Endothelial cell of umbilical vein (primary cell): ENCODE data around the gene PCDH9. TPM values are rescaled to one million over a fixed set of nuclear protein-coding genes. Genes with fewer than 3 reads are reported as not detected.

Experiments
- BruUV-seq: library from RNA; stranded (reverse); fragments of 400-500 nt; replicated peaks from 2 replicates; lab custom pipeline; 2021; lab: Mats Ljungman, UMichigan
- CTCF ChIA-PET: fragments of 300-600, 350-600 bp; sonication (Branson Sonifier 250); formaldehyde crosslinking; loops from one replicate; lab custom pipeline; 2021; ENCODE audit warnings: antibody characterized with exemption, inconsistent platforms; lab: Charles Lee
- POLR2A ChIA-PET: fragments of 300-600, 350-600 bp; sonication (Branson Sonifier 250); formaldehyde crosslinking; loops from one replicate; lab custom pipeline; 2021; ENCODE audit warnings: antibody characterized with exemption, inconsistent platforms; lab: Charles Lee
- DNase-seq: peaks from one replicate; pipeline ENCODE4 v3.0.0-alpha.2; 2011; ENCODE audit warnings: low read depth, low spot score
- FAIRE-seq: peaks from 2 replicates; lab custom pipeline; 2011; peaks lifted over from hg19 to GRCh38; lab: Jason Lieb, UNC
- H2AFZ ChIP-seq: 2 replicates; pipeline ENCODE4 v1.6.0; 2012; ENCODE audit warnings: low read depth, low read length, control low read depth, inconsistent platforms
- H3K27ac ChIP-seq: 2 replicates; pipeline ENCODE4 v1.5.1; 2011; ENCODE audit warnings: low read depth, mild to moderate bottlenecking, control low read depth, low read length, moderate library complexity; ENCODE audit not compliant: insufficient read depth
- H3K27me3 ChIP-seq, 2 experiments: 2 replicates each; pipeline versions ENCODE4 v1.6.0 to v1.6.1; 2011; ENCODE audit warnings: low read length in 2 of 2, mixed read lengths in 1 of 2; ENCODE audit not compliant: control insufficient read depth in 2 of 2, insufficient read depth in 2 of 2
- H3K36me3 ChIP-seq, 2 experiments: 2 replicates in 1 of 2; 3 replicates in 1 of 2; pipeline ENCODE4 v1.5.1; 2011; ENCODE audit warnings: low read length in 2 of 2, mild to moderate bottlenecking in 1 of 2, moderate library complexity in 1 of 2; ENCODE audit not compliant: control insufficient read depth in 2 of 2, insufficient read depth in 2 of 2; ENCODE audit errors: extremely low read depth in 1 of 2
- H3K4me1 ChIP-seq: 3 replicates; pipeline ENCODE4 v1.5.1; 2011; ENCODE audit warnings: mild to moderate bottlenecking, low read length; ENCODE audit not compliant: control insufficient read depth, insufficient read depth; ENCODE audit errors: extremely low read depth
- H3K4me2 ChIP-seq: 2 replicates; pipeline ENCODE4 v1.6.1; 2011; ENCODE audit warnings: low read length, control low read depth, mixed read lengths; ENCODE audit not compliant: insufficient read depth
- H3K4me3 ChIP-seq, 3 experiments: fragments of 200-600 bp in 1 of 3; sonication (generic), shearing (Covaris generic) in 1 of 3; replicated peaks in 1 of 3; 2 replicates each; pipeline ENCODE4 v1.5.1; 2011 to 2016; ENCODE audit warnings: control low read depth in 3 of 3, low read length in 3 of 3, mild to moderate bottlenecking in 2 of 3, inconsistent platforms in 1 of 3, low read depth in 1 of 3, moderate library complexity in 1 of 3; ENCODE audit not compliant: insufficient read depth in 1 of 3
- H3K79me2 ChIP-seq: 2 replicates; pipeline ENCODE4 v1.6.0; 2012; ENCODE audit warnings: low read length, inconsistent platforms; ENCODE audit not compliant: control insufficient read depth, insufficient read depth
- H3K9ac ChIP-seq: replicated peaks from 2 replicates; pipeline ENCODE3; 2011; ENCODE audit warnings: low read length, control low read depth; ENCODE audit not compliant: insufficient read depth; ENCODE audit errors: extremely low read depth
- H3K9me1 ChIP-seq: replicated peaks from 3 replicates; pipeline ENCODE4 v1.6.0; 2011; ENCODE audit warnings: mild to moderate bottlenecking, low read length; ENCODE audit not compliant: control insufficient read depth, insufficient read depth; ENCODE audit errors: extremely low read depth
- H3K9me3 ChIP-seq: replicated peaks from 2 replicates; pipeline ENCODE4 v1.5.1; 2012; ENCODE audit warnings: low read length, inconsistent platforms; ENCODE audit not compliant: control insufficient read depth, insufficient read depth
- H4K20me1 ChIP-seq: replicated peaks from 2 replicates; pipeline ENCODE3; 2011; ENCODE audit warnings: mild to moderate bottlenecking, low read length; ENCODE audit not compliant: control insufficient read depth, insufficient read depth; ENCODE audit errors: extremely low read depth
- EZH2 ChIP-seq: IDR thresholded peaks from 2 replicates; pipeline ENCODE4 v1.6.1; 2012; ENCODE audit warnings: borderline replicate concordance, low read depth, mild to moderate bottlenecking, moderate library complexity, low read length, inconsistent platforms; ENCODE audit not compliant: severe bottlenecking
- FOS ChIP-seq: IDR thresholded peaks from 2 replicates; pipeline ENCODE4 v1.6.1; 2011; ENCODE audit warnings: mild to moderate bottlenecking, low read length, moderate library complexity, borderline replicate concordance; ENCODE audit not compliant: insufficient read depth
- GATA2 ChIP-seq: IDR thresholded peaks from 2 replicates; pipeline ENCODE4 v1.7.0; 2011; ENCODE audit warnings: low read depth, mild to moderate bottlenecking, moderate library complexity, mixed read lengths, low read length; ENCODE audit not compliant: insufficient read length, insufficient read depth
- JUN ChIP-seq: IDR thresholded peaks from 2 replicates; pipeline ENCODE4 v1.6.1; 2011; ENCODE audit warnings: borderline replicate concordance, low read depth; ENCODE audit not compliant: insufficient read length, insufficient read depth
- MYC ChIP-seq: IDR thresholded peaks from one replicate; pipeline ENCODE4 v1.6.1; 2011; ENCODE audit warnings: mild to moderate bottlenecking, low read depth, low read length
- POLR2A ChIP-seq: IDR thresholded peaks from 2 replicates; pipeline ENCODE4 v1.6.1; 2012; ENCODE audit warnings: low read depth, mild to moderate bottlenecking, control low read depth, low read length
- POLR2AphosphoS5 ChIP-seq: IDR thresholded peaks from 2 replicates; pipeline ENCODE4 v1.6.1; 2012; ENCODE audit warnings: low read depth, mild to moderate bottlenecking, control low read depth, low read length, moderate library complexity; ENCODE audit not compliant: insufficient read depth
- dilution Hi-C: fragments of 300-500 bp; cut with MboI; formaldehyde crosslinking; loops from one replicate; pipeline ENCODE4 v1.15.0; 2019; ENCODE audit warnings: low sequenced_read_pairs; ENCODE audit not compliant: extremely low pct_ligation_motif_present
- intact Hi-C: fragments of 100-400 bp; cut with micrococcal nuclease; formaldehyde crosslinking; loops from one replicate; pipeline ENCODE4 v1.10.0; 2022
- polyA plus RNA-seq, 4 experiments: library from polyadenylated mRNA; depleted of rRNA in 3 of 4; stranded (reverse) in 3 of 4; unstranded in 1 of 4; fragments of >200 nt; gene quantifications; 2 replicates each; pipeline versions ENCODE4 v1.2.1 to v1.2.3, GENCODE V29; 2011 to 2012; ENCODE audit warnings: missing spikeins in 1 of 4
- total RNA-seq: library from RNA; stranded (reverse); gene quantifications from 2 replicates; pipeline ENCODE4 v1.2.3, GENCODE V29; 2021
- TF ChIP-seq, protein P1 (sequence below): IDR thresholded peaks from 2 replicates; pipeline ENCODE4 v1.6.1; 2011; ENCODE audit not compliant: insufficient read depth, insufficient read length
- TF ChIP-seq, protein P2 (sequence below), 2 donors: IDR thresholded peaks; 1 replicate in 1 of 2; 2 replicates in 1 of 2; pipeline ENCODE4 v1.5.1; 2011; ENCODE audit warnings: low read length in 2 of 2, mild to moderate bottlenecking in 2 of 2, moderate library complexity in 2 of 2, control low read depth in 1 of 2, inconsistent platforms in 1 of 2, low read depth in 1 of 2; ENCODE audit not compliant: insufficient read depth in 1 of 2; ENCODE audit errors: extremely low read depth in 1 of 2

Gene PCDH9
- total and polyA plus RNA-seq, 2 donors (not counting 3 experiments of a cell fraction or from before 2014, with no cell fraction given), result 1.1 to 5.2 TPM

DNA sequence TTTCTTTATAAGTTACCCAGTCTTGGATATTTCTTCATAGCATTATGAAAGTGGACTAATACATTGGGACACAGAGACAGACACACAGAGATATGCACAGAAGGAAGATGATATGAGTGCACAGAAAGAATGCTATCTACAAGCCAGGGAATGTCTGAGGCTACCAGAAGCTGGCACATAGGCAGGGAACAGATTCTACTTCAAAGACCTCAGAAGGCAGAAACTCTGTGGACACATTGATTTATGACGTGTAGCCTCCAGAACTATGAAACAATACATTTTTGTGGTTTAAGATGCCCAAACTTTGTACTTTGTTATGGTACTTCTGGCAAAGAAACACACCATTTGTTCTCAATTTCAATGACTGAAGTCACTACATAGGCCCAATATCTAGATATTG, 556.7 kb downstream of the PCDH9 start:
- Histone ChIP-seq H3K79me2 (no peaks in the 10 kb centered on the region), H3K27ac (no peak overlapping the region), H4K20me1 (no peaks in the 10 kb centered on the region), H3K4me3 (no peak overlapping the region), H3K9me3 (no peaks in the 10 kb centered on the region), H3K4me2 (no peak overlapping the region), H3K9ac (no peak overlapping the region), H3K9me1 (no peaks in the 10 kb centered on the region), H2AFZ (no peak overlapping the region), H3K27me3 (no peaks in the 10 kb centered on the region), H3K36me3 (no peaks in the 10 kb centered on the region), H3K4me1 (no peaks in the 10 kb centered on the region)
- intact Hi-C loops, result no loop called here
- ChIA-PET CTCF (no interaction called here), POLR2A (no interaction called here)
- TF ChIP-seq JUN, result no peak
- TF ChIP-seq, protein P1, sequence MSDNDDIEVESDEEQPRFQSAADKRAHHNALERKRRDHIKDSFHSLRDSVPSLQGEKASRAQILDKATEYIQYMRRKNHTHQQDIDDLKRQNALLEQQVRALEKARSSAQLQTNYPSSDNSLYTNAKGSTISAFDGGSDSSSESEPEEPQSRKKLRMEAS, result no peak
- TF ChIP-seq POLR2AphosphoS5, result no peak
- no peak for TF ChIP-seq GATA2
- no peak for TF ChIP-seq MYC
- TF ChIP-seq POLR2A, result no peak
- TF ChIP-seq EZH2, result no peak
- no peak for TF ChIP-seq FOS
- TF ChIP-seq, protein P2, sequence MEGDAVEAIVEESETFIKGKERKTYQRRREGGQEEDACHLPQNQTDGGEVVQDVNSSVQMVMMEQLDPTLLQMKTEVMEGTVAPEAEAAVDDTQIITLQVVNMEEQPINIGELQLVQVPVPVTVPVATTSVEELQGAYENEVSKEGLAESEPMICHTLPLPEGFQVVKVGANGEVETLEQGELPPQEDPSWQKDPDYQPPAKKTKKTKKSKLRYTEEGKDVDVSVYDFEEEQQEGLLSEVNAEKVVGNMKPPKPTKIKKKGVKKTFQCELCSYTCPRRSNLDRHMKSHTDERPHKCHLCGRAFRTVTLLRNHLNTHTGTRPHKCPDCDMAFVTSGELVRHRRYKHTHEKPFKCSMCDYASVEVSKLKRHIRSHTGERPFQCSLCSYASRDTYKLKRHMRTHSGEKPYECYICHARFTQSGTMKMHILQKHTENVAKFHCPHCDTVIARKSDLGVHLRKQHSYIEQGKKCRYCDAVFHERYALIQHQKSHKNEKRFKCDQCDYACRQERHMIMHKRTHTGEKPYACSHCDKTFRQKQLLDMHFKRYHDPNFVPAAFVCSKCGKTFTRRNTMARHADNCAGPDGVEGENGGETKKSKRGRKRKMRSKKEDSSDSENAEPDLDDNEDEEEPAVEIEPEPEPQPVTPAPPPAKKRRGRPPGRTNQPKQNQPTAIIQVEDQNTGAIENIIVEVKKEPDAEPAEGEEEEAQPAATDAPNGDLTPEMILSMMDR (IDR thresholded peaks at IDR 0.05; ENCODE audit: extremely low read depth in 1 of 2, insufficient read depth in 1 of 2, low read depth in 1 of 2, low read length in 2 of 2), result no peak
- DNase-seq, result no peak
- no peak for FAIRE-seq
- BruUV-seq, result no TSS peak
- dilution Hi-C loops, result no loop called here
